Uterus (tissue), 2 donors: ENCODE measurements around the gene ZNF467.

ENCODE experiments used
- CTCF ChIP-seq, 4 experiments: fragments of 200-600 bp in 2 of 4; fragments of 450-650 bp in 2 of 4; sonication (generic) in 2 of 4; IDR thresholded peaks; one replicate each; pipeline ENCODE4 v1.5.1; 2016 to 2019; ENCODE audit warnings: antibody characterized with exemption in 4 of 4, mild to moderate bottlenecking in 2 of 4, moderate library complexity in 1 of 4
- POLR2A ChIP-seq, 2 donors: fragments of 450-650 bp; IDR thresholded peaks; one replicate each; pipeline ENCODE4 v1.6.1; 2016; ENCODE audit warnings: antibody characterized with exemption in 2 of 2, mild to moderate bottlenecking in 1 of 2, moderate library complexity in 1 of 2

GRCh38 chr7:149742075-149742701, 31.2 kb downstream of the ZNF467 start:
- peak; percentile 75 to 91 (median 80) for TF ChIP-seq CTCF (IDR thresholded peaks at IDR 0.05)
- no peak for TF ChIP-seq POLR2A (IDR thresholded peaks at IDR 0.05)
